ENCODE results near the gene MR1.

The MR1 gene

GRCh38 chr1:181073638-181074037 is 39.9 kb downstream of the MR1 start:
- DNase-seq: no peak

- no peak for DNase-seq
Observed at GRCh38 chr1:181075766-181076350, 42.1 kb downstream of the MR1 start.

DNA sequence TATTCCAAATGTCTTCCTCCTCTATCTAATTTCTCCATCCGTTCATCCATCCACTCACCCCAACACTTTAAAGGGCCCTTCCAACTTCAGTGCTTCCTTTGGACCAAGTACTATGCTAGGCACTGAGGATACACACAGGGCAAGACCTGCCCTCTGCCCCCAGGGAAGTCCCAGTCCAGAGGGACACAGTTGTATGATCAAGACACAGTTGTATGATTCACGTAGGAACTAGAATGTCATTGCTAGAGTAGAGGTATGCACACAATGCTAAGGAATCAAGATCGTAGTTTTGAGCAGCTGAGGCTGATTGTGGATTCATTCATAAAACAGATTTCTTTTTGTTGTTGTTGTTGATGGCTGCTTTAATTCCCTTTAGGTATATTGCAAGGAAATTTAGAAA is 43.1 kb downstream of the MR1 start:
- no peak for DNase-seq

GRCh38 chr1:181077576-181078242 is 43.9 kb downstream of the MR1 start:
- peak; percentile 28 for DNase-seq

- no peak for DNase-seq
Observed at GRCh38 chr1:181079382-181079781, 45.6 kb downstream of the MR1 start.

DNA sequence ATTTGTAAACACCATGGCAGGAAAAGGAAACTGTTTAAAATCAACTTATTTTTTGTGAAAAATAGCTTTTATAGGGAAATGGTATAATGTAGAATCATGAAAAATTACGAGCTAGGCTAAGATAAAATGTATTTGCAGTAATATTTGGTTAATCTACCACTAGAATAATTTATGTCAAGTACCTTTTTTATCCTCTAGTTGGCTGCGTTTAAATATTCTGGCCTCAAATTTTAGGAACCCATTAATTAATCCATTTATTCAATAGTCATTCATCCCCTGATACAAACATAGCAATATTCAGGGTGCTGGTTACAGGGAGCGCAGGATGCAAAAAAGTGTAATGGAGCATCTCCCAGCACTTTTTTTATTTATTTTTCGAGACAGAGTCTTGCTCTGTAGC is 46.1 kb downstream of the MR1 start:
- DNase-seq: no peak

DNA sequence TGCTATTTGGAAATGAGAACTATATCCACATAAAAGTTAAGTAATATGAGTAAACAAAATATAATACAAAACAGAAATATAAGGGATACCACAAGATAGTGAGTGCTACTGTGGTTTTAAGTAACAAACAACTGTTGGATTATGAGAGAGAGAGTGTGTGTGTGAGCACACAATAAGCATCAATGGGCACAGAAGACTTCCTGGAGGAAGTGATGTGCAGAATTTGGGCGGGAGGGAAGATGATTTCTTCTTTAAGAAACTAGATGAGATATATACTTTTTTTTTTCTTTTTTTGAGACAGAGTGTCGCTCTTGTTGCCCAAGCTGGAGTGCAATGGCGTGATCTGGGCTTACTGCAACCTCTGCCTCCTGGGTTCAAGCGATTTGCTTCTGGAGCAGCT is 46.8 kb downstream of the MR1 start:
- no peak for DNase-seq

GRCh38 chr1:181081395-181081794 is 47.6 kb downstream of the MR1 start:
- no peak for DNase-seq

- DNase-seq: no peak
Observed at GRCh38 chr1:181083842-181084605, 50.2 kb downstream of the MR1 start.

GRCh38 chr1:181084606-181084969 is 50.8 kb downstream of the MR1 start:
- DNase-seq: no peak

DNA sequence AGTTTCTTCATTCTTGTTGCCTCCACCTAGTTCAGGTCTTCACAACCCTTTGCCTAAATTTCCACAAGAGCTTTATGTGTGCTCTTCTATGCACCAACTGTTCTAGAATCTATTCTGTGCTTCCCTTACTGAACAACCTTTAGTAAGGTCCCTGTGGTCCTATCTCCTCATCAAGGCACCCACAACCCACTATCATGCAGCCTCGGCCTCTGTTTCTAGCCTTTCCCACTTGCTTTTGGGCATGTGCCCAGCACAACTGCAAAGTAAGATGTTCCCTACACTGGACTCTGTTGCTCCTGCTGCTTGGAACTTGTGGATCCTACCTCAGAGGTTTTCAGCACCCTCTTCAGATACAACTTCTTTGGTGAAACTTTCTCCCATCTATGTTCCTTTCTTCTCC is 52.3 kb downstream of the MR1 start:
- no peak for DNase-seq

DNA sequence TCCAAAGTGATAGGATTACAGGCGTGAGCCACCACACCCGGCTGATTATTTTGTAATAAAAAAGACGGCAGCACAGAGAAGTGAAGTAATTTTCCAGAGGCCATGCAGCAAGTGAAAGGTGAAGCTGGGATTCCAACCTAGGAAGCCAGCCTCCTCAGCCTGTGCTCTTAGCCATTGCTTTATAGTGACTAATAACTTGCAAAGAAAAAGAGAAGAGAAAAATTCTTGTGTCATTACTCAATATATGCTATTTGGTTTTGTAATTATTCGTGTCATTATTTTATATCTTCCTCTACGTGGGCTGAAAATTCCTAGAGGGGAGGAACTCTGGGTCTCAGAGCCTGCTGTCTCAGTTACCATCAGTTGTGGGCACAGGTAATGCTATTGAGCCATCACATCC is 53.1 kb downstream of the MR1 start:
- no peak for DNase-seq

DNA sequence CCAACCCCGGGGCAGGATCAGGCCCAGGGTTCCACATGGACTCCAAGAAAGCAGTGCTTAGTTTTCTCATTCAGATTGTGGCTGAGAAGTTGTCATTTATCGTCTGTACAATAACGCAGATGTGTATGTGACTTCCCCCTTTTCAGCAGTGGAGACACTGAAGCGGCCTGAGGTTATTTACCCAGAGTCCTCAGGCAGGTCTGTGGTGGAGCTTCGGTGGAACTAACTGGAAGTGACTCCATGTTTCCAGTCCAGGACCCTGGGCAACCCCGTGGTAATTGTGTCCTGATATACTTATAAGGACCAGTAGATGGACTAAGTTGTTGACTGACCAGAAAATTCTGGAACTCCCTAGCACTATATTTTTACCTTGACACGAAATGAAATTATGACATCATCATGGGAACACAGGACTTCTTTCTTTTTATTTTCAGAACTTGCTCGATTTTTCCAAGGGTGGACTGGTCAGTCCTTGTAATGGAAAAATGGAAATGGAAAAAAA is 53.7 kb downstream of the MR1 start:
- no peak for DNase-seq

- peak; percentile 97 for DNase-seq
Observed at GRCh38 chr1:181088079-181089016, 54.6 kb downstream of the MR1 start, which contains the start of gene IER5. IER5 (plus strand) TSS chr1:181088700; CDS start chr1:181088903, 203 bp downstream.

DNA sequence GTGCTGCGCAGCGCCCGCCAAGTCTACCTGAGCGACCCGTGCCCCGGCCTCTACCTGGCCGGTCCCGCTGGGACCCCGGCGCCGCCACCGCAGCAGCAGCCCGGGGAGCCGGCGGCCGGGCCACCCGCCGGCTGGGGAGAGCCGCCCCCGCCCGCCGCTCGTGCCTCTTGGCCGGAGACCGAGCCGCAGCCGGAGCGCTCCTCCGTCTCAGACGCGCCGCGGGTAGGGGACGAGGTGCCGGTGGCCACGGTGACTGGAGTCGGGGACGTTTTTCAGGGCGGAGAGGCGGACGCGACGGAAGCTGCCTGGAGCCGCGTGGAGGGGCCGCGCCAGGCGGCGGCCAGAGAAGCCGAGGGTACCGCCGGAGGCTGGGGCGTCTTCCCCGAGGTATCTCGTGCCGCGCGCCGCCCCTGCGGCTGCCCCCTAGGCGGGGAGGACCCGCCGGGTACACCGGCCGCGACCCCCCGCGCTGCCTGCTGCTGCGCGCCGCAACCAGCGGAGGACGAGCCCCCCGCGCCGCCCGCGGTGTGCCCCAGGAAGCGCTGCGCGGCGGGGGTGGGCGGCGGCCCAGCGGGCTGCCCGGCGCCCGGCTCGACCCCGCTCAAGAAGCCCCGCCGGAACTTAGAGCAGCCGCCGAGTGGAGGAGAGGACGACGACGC is 55.4 kb downstream of the MR1 start:
- DNase-seq: no peak

DNA sequence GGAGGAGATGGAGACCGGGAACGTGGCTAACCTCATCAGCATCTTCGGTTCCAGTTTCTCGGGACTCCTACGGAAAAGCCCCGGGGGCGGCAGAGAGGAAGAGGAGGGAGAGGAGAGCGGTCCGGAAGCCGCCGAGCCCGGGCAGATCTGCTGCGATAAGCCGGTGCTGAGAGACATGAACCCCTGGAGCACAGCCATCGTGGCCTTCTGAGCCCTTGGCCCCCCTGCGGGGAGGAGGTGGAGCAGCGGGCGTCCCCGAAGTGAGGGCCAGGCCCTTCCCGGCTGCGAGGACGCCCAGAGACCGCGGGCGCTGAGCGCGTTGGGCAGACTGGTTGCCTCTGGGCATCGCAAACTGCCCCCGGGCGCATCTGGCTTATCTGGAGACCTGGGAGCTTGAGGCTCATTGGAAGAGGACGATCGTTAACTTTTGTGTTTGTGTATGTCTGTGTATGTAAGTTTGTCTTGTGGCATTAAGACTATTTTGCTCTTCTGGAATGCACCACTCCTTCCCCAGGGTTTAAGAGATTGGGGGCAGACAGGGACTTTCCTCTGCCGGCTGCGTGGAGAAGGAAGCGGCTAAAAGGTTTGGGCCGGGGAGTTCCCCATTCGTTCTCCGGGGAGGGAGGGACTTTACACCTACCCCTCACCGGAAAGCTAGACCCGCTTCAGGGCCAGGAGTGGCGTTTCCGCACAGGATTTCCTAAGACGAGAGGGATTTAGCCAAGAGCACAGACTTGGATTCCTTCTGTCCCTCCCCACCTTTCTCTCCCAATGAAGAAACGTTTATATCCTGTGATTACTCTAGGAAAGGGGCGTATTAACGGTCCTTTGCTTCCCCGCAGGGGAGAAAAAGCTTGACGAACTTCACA is 56.1 kb downstream of the MR1 start:
- DNase-seq: peak; percentile 56

- peak; percentile 40 for DNase-seq
Observed at GRCh38 chr1:181090641-181091126, 56.9 kb downstream of the MR1 start.

DNA sequence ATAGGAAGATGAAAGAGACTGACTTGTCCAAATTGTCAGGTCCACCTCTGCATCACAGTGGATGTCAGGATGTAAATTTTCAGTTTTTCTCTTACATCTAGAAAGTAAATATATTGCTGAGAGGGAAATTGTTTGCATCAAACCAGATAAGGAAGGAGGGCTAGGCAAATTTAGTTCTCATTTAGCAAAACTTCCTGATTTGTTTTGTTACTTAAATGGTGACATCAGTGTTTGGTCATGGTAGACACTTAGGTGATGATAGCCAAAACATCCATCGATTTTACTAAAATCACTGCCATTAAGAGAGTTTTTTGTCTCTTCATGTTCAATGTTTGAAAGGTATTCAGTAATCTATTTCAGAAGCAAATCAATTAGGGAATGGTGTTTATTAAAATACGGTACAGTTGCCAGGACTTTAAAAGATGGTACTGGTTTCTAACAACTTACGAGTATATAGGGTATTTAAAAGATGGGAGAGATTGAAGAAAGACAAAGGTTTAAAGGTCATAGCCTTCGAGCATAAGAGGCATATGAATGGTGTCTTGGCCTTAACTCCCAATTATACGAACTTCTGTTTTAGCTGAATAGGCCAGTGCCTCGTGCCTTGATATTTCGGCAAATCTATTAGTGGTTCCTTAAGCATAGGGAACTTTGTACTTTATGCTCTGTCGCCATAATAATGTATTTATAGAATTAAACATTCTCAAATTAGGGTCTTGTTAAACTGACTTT is 57.7 kb downstream of the MR1 start:
- DNase-seq: no peak

DNA sequence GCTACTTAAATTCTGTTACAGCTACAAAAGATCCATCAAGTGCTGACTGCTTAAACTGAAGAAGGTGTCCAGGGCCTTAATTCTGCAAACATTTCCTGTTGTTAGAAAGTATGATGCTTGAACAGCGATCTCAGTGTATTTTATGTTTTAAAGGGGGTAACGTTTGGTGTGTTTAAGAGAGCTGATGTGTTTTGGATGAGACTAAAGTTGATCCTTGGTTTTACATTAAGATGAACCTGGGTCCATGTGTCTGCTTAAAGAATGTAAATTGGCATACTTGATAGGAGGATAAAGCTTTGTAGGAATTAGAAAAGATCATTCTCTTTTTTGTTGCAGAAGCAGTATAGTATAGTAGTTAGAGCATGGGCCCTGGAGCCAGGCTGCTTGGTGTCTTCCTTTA is 58.3 kb downstream of the MR1 start:
- no peak for DNase-seq

GRCh38 chr1:181092883-181093458 is 59.2 kb downstream of the MR1 start:
- no peak for DNase-seq

Measured in NCI-H2227 treated with DMSO at 0.1 percent for 48 hours (cell line).